Measurements from ENCODE around the gene TSC22D1. TPM values are rescaled to one million over a fixed set of nuclear protein-coding genes. Genes with fewer than 3 reads are reported as not detected.

The TSC22D1 gene
- total RNA-seq, 2 experiments from 2014 or later = 5.9 to 6.8 TPM

DNA sequence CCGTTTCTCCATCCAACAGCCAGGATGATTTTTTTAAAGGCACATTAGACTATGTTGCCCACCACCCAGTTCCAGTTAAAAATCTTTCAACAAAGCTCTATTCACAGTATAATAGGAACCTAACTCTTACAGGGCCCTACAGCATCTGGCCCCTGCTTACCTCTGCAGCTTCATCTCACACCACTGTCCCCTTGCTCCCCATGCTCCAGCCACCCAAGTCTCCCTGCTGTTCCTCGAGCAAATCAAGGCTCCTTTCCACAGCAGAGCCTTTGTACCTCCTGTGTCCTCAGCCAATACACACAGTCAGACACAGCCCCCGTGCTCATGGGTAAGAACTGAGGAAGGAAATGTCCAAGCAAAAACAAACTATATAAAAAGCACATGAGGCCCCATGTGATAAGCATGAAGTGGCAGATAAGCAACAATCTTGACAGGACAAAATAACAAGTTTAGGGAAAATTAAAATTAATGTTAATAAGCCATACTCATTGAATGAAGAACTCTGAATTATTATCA, 67.5 kb downstream of the TSC22D1 start:
- ChIA-PET POLR2A (no interaction called here), CTCF (no interaction called here)

DNA sequence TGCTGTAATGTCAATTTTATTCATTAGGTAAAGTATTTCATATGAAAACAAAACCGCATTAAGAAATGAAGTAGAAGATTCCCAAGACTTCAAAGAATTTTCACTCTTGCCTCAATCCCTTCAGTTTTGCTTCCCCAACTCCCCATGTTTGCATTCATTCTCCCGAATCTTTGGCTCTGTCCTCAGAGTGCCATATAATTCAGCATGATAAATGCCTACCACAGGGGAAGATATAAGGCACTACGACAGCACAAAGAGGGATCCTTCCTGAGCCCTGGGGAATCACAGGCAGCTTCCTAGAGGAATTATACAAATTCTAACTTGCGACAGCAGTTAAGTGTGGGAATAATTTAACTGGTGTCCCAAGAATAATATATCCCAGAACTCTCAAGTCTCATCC, 68.5 kb downstream of the TSC22D1 start:
- CTCF ChIA-PET = interaction anchor here (1.0 kb wide), 2 partner anchors 11 to 24 kb away, joined by 3 read pairs; no protein-coding TSS in a partner anchor

DNA sequence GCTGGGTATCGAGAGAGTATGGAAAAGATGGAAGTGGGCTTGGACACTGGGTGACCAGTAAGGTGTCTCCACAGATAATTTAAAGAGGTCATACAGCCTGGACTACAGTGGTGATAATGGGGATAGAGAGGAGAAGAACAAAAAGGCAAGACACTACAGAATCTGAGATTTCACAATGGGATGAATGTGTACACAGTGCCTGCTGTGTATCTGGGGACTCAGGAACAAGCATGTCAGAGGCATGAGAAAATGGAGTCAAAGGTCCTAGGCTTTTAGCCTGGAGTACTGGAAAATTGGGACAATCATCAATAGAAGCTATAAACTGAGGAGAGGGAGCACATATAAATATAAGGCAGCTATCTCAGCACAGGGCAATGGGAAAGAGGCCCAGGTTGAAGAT, 69.4 kb downstream of the TSC22D1 start:
- CTCF ChIA-PET = no interaction called here
- POLR2A ChIA-PET = no interaction called here

More for the DNA sequence above, 68.5 kb downstream of the TSC22D1 start:
- POLR2A ChIA-PET = no interaction called here

DNA sequence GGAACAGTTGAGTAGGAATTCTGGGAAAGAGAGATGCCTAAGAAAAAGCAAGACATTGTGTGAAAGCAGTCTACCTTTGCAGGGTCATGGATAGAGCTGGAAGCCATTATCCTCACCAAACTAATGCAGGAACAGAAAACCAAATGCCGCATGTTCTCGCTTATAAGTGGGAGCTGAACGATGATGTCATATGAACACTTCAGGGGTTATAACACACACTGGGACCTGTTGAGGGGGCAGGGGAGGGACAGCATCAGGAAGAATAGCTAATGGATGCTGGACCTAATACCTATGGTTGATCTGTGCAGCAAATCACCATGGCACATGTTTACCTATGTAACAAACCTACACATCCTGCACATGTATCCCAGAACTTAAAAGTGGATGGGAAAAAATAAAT, 69.9 kb downstream of the TSC22D1 start:
- ChIA-PET POLR2A (no interaction called here), CTCF (no interaction called here)

DNA sequence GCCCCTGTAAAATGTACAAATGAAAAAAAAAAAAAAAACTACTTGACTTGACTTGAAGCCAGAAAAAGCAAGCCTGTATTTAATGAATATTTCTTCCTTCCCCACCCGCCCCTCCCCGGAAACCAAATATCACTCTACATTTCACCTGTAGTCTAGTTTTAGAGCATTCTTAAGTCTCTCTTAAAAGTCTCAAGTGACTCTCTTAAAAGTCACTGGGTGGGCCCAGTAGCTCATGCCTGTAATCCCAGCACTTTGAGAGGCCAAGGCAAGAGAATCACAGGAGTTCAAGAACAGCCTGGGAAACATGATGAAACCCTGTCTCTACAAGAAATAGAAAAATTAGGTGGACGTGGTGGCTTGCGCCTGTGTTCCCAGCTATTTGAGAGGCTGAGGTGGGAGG, 72.0 kb downstream of the TSC22D1 start:
- POLR2A ChIA-PET = no interaction called here
- CTCF ChIA-PET = interaction anchor here (0.7 kb wide), 1 partner anchor 377 kb away, joined by 4 read pairs; no protein-coding TSS in a partner anchor

DNA sequence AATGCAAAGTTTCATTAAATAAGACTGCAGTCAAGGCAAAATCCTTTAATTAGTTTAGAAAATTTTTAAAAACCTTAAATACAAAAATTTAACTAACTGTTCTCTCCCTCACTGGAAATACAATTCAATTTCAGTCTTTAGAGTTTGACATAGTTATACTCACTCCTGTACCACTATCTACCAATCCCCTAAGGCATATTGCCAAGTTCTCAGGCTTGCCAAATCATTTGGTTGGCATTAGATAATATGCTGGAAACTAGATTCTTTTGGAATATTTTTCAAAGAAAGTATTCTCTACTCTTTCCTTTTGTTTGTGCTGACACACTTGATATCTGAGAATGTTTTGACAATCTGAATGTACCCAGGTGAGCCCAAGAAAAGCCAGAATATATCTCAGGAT, 77.2 kb downstream of the TSC22D1 start:
- ChIA-PET POLR2A (no interaction called here), CTCF (no interaction called here)

DNA sequence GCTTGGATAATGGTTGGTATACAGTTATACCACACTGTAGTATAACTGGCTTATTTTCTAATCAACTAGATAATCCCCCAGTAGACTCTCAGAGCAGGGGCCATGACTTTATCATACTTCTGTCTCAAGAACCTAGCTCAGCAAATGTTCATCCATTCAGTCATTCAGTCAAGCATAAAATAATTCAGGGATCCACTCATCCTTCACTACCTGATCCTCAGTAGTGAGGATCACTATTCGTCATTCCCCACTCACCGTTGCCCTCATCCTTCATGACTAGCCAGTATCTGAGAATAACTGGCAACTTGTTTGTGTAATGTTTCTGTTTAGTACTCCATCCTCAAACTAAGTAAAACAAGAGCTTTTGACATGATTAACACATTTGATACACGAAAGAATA, 77.6 kb downstream of the TSC22D1 start:
- POLR2A ChIA-PET = no interaction called here
- CTCF ChIA-PET = no interaction called here

DNA sequence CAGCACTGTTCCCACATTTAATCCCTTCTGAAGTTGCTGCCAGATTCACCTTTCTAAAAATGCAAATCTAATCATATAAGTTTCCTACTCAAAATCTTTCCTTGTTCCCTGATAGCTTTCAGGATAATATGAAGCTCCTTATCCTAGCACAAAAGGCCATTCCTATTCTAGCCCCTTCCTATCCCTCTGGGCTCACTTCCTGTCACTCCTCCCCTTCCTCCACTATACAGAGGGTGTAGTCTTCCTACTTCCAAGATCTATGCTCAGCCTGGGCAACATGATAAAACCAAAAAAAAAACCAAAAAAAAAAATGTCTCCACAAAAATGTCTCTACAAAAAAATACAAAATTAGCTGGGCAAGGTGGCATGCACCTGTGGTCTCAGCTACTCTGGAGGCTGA, 78.3 kb downstream of the TSC22D1 start:
- ChIA-PET CTCF (interaction anchor here (0.6 kb wide), 1 partner anchor 55 kb away, joined by 3 read pairs; no protein-coding TSS in a partner anchor), POLR2A (no interaction called here)

DNA sequence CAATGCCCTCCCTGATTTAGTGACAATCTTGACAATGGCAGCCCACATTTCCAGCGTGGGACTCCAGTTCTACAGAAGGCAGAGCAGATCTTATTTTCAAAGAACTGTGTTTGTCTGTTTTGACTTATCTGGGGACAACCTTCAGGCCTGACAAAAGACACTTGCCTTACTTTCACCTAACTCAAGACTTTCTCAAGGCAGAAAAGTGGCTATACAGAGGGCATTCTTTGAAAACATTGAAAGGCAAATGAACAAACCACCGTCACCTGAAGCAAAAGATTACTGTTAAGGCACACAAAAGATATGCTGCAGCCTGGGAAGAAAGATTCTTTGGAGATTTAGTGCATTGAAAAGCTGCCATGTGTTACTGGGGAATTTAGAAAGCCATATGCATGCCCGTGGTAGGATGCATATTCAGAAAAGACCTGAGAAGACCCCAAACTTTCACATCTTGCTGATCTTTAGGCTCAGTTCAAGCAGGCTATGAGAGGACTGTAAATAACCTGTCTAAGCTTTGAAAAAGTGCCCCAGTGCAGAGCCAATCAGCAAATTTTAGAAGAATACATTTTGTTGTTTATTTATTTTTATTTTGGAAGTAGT, 82.8 kb downstream of the TSC22D1 start:
- CTCF ChIA-PET = interaction anchor here (0.9 kb wide), 1 partner anchor 386 kb away, joined by 3 read pairs; no protein-coding TSS in a partner anchor
- POLR2A ChIA-PET = no interaction called here

DNA sequence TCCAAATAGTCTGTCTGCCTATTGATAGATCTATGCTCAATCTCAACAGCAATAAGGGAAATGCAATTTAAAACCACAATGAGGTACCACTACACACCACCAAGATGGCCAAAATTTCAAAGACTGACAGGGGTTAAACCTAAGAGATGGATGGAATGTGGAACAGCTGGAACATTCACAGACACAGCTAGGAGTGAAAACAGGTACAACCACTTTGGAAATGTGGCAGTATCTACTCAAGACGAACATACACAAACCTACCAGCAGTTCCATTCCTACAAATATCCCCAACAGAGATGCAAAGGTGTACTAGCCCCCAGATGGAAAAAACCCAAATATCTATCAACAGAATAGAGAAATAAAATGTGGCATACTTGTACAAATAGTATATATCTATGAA, 86.4 kb downstream of the TSC22D1 start:
- POLR2A ChIA-PET = no interaction called here
- CTCF ChIA-PET = no interaction called here

DNA sequence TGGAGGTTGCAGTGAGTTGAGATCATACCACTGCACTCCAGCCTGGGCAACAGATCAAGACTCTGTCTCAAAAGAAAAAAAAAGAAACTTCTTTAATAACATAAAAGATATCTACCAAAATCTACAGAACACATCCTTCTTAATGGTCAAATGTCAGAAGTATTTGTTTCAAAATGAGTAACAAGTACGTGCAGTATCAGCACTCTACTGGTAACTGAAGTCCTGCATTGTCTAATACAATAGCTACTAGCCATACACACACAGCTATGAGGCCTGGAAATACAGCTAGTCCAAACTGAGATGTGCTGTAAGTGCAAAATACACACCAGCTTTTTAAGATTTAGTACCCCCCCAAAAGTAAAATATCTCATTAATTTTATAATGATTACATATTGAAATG, 88.1 kb downstream of the TSC22D1 start:
- ChIA-PET CTCF (interaction anchor here (0.7 kb wide), 1 partner anchor 583 kb away, joined by 3 read pairs; no protein-coding TSS in a partner anchor), POLR2A (no interaction called here)

DNA sequence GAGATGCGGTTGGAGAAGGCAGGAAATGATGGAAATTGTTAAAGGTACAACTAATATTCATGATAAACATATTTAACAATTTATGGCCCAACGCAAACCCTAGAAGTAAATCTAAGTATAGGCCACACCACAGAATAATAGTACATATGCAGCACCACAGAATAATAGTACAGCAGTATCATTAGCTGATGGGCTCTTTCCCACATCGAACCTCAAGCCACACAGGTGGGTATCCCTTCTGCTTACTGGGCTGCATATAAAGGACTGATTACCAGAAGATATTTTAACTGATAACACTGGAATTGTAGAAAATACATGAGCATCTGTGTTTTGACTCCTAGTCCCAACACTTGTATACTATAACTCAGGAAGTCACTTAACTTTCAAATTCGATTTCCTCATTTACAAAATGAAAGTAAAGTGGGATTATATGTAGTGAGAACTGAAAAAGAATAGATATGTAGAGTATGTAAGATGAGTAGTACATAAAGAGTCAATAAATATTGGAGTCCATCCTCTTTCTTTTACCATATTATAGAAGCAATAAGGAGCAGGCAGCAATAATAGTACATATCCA, 91.5 kb downstream of the TSC22D1 start:
- CTCF ChIA-PET = interaction anchor here (0.7 to 0.8 kb wide), 2 partner anchors 65 to 76 kb away, joined by 3 read pairs; no protein-coding TSS in a partner anchor
- POLR2A ChIA-PET = no interaction called here

DNA sequence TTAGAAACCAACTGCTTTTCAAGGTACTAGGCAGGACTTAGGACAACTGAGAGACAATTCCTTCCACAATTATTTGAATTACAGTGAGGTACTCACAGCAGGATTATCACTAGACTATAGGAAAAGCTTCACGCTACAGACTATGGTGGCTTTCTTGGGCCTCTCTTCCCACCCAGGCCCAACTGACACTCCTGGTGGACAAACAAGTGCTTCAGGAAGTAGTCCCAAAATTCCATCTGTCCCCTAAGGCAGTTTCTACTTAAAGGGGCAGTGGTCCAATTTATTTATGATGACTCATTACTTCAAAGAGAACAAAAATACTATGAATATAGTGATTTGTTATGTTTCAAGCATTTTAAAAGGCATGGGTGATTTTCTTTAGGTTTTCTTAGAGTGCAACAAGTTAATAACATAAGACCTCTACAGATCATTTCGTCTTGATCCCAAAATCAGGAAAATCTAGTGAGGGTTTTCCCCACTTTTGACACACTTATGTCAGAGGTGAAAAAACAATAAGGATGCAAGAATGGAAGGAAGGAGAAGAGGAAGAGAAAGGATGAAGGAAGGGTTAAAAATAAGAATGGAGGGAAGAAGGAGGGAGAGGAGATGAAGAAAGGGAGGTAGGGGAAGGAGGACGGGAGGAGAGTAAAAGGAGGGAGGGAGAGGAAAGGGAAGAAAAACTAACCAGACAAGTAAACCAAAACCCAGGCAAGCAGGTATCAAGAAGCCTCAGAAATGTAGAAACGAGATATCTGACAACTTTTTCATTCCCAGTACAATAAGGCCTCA, 101.8 kb downstream of the TSC22D1 start:
- CTCF ChIA-PET = no interaction called here
- POLR2A ChIA-PET = no interaction called here

DNA sequence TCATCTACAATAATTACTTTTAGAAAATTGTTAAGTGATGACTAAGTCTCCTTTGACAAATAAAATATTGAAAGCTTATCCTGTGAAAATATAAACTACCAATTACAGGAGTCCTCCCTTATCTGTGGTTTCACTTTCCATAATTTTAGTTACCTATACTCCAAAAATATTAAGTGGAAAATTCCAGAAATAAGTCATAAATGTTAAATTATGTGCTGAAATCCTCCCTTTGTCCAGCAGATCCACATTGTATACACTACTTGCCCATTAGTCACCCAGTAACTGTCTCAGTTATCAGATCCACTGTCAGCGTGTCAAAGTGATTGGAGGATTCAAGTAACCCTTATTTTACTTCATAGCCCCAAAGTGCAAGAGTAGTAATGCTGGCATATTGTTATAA, 104.4 kb downstream of the TSC22D1 start:
- POLR2A ChIA-PET = no interaction called here
- CTCF ChIA-PET = no interaction called here

DNA sequence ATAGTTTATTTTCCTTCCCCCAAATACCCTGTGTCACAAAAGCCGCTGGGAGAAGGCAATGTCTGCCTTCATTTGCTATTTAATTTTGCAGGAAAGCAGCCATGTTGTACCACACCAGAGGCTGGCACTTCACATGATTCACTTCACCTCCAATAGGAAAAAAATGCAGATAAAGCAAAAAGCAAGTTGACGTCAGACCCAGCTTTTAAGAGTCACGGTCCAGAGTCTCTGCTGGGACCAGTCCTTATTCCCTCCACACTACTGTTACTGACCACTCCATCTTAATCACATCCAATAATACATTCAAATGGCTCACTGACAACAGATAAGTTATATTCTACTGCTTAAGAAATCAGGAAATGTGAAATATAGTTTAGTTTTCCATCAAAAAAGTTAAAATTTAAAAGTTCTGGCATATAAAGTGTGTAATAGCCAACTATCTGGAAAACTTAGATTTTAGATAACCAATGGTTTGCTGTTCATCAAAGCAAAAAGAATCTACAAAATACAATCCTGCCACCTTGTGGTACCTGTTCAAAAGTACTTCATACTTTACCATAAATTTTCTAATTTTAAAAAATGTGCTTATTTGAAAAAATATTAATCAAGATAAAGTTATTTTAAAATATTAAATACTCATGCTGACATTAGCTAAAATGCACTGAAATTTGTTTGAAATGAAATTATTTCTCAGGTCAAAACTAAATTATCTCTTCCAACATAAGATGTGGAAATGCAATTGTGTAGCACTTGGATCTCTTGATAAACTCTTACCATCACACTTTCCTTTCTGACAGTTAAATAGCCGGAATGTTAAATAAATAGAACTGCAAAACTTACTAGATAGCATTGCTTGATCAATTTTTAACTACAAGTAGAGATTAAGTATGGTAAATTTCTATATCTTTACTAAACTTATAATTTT, 105.2 kb downstream of the TSC22D1 start:
- ChIA-PET POLR2A (no interaction called here), CTCF (interaction anchor here (1.0 to 1.7 kb wide), 2 partner anchors 10 to 562 kb away, joined by 3 to 7 read pairs; no protein-coding TSS in a partner anchor)

DNA sequence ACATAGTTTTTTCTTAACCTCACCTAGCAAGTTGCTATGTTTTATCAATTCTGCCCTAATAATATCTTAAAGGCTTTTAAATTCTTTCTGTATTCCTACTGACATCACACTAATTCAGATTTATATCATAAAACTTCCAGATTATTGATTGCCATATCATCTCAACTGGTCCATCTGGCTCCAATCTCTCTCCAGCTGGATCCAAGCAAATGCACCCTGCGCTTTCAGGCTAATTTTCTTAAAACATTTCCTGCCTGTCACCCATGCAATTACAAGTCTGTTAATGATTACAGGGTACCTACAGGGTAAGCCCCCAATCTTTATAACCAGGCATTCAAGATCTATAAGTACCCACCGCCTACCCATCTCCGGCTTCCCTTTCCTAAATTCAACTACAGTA, 107.3 kb downstream of the TSC22D1 start:
- POLR2A ChIA-PET = no interaction called here
- CTCF ChIA-PET = no interaction called here

DNA sequence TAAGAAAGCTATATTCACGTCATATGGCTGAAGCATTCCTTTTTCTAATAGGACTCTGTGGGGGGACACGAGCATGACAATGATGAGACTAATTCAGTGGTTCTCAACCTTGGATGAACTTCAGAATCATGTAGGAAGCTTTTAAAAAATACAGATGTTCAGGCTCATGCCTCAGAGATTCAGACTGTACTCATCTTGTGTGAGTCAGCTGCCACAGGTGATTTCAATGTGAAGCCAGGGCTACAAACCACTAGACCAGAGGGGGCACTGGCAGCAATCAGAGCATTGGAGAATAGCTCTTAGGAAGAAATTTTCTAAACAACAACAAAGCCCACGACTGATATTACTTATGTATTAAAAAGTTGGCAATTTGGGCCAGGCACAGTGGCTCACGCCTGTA, 110.8 kb downstream of the TSC22D1 start:
- ChIA-PET POLR2A (no interaction called here), CTCF (interaction anchor here (1.6 to 1.8 kb wide), 2 partner anchors 18 to 560 kb away, joined by 5 to 6 read pairs; no protein-coding TSS in a partner anchor)

DNA sequence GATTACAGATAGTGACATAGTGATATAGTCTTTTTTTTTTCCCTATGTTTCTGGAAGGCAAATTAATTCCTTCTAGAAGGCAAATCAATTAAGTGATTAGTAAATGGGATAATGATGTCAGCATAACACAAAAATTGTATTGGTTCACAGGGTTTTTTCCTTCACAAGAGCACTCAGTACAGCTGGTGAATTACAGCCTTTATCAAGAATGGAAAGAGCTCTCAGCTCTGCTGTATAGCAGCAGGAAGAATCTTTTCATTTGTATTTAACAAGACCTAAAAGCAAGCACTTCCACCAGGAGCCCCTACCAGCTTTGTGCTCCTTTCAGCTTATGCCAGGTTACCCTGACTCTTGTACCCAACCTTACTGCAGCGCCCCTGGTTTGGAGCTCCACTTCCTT, 111.7 kb downstream of the TSC22D1 start:
- ChIA-PET POLR2A (no interaction called here), CTCF (interaction anchor here (1.6 kb wide), 1 partner anchor 559 kb away, joined by 6 read pairs; no protein-coding TSS in a partner anchor)

DNA sequence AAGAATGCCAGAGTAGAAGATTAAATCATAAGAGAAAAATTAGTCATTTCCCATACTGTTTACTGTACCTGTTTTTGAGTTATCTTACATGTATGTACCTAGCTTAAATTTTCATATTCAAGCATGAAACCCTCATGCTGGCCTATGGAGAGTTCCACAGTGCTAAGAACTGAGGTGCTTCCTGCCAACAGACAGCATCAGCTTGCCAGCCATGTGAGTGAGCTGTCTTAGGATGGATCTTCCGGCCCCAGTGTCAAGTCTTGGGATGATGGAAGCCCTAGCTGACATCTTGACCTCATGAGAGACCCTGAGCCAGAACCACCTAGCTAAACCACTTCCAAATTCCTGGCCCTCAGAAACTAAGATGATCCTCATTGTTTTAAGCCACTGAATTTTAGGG, 112.4 kb downstream of the TSC22D1 start:
- ChIA-PET CTCF (no interaction called here), POLR2A (no interaction called here)

DNA sequence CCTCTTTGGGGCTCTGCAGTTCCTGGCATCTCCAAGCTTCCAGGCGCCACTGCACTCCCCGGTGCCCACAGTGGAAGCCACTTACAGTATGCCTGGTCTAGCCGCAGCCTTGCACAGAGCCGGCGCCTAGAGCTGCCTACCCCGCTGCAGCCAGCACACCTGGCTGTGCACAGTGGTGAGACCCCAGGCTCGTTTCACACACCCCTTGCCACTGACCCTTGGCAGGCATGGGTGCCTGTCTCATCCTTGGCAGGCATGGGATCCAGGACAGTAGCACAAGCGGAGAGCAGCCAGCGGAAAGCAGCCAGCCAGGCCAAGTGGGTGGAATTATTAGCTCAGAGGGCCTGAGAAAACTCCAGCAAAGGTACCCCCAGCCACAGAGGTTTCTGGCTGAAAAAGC, 116.5 kb downstream of the TSC22D1 start:
- ChIA-PET POLR2A (no interaction called here), CTCF (interaction anchor here (0.6 to 1.2 kb wide), 2 partner anchors 8 to 11 kb away, joined by 3 to 4 read pairs; no protein-coding TSS in a partner anchor)
